WI38 (cell line): ENCODE data around the gene TTLL11.
"Not testable (repeated sequence)": the region's sequence is repeated elsewhere in the genome, so short reads cannot be mapped to it uniquely, and the experiment has no call there.

Experiments
- H3K4me3 ChIP-seq: 2 replicates; pipeline ENCODE4 v1.5.1; 2011; ENCODE audit warnings: low read depth, mild to moderate bottlenecking, control low read depth, low read length
- TF ChIP-seq, protein P1 (sequence below): IDR thresholded peaks from 2 replicates; pipeline ENCODE4 v1.5.1; 2012; ENCODE audit warnings: low read depth, mild to moderate bottlenecking, control low read depth, low read length

TTLL11 gene

GRCh38 chr9:121800376-121800775 lies 292.7 kb downstream of the TTLL11 start:
- no peak overlapping the region for H3K4me3 ChIP-seq
- TF ChIP-seq, protein P1, sequence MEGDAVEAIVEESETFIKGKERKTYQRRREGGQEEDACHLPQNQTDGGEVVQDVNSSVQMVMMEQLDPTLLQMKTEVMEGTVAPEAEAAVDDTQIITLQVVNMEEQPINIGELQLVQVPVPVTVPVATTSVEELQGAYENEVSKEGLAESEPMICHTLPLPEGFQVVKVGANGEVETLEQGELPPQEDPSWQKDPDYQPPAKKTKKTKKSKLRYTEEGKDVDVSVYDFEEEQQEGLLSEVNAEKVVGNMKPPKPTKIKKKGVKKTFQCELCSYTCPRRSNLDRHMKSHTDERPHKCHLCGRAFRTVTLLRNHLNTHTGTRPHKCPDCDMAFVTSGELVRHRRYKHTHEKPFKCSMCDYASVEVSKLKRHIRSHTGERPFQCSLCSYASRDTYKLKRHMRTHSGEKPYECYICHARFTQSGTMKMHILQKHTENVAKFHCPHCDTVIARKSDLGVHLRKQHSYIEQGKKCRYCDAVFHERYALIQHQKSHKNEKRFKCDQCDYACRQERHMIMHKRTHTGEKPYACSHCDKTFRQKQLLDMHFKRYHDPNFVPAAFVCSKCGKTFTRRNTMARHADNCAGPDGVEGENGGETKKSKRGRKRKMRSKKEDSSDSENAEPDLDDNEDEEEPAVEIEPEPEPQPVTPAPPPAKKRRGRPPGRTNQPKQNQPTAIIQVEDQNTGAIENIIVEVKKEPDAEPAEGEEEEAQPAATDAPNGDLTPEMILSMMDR, result no peak

- no peak overlapping the region for H3K4me3 ChIP-seq
- TF ChIP-seq, protein P1, result no peak
Observed at GRCh38 chr9:121798941-121799340, 294.2 kb downstream of the TTLL11 start.

- H3K4me3 ChIP-seq, result no peak overlapping the region
- TF ChIP-seq, protein P1, result no peak
Observed at GRCh38 chr9:121797081-121797480, 296.0 kb downstream of the TTLL11 start.

GRCh38 chr9:121794334-121794733 lies 298.8 kb downstream of the TTLL11 start:
- not testable (repeated sequence) for H3K4me3 ChIP-seq

GRCh38 chr9:121792476-121792875 lies 300.6 kb downstream of the TTLL11 start:
- H3K4me3 ChIP-seq, result not testable (repeated sequence)

DNA sequence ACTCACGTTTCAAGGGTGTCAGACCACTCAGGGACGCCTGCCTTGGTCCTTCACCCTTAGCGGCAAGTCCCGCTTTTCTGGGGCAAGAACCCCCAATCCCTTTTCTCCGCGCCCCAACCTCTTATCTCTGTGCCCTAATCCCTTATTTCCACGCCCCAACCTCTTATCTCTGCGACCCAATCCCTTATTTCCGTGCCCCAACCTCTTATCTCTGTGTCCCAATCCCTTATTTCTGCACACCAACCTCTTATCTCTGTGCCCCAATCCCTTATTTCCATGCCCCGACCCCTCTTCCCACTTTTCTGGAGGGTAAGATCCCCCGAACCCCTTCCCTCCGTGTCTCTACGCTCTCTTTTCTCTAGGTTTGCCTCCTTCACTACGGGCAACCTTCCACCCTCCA lies 302.3 kb downstream of the TTLL11 start:
- TF ChIP-seq, protein P1, result no peak
- no peak overlapping the region for H3K4me3 ChIP-seq

GRCh38 chr9:121788686-121789366 lies 304.3 kb downstream of the TTLL11 start:
- TF ChIP-seq, protein P1, result no peak
- H3K4me3 ChIP-seq, result no peak overlapping the region

DNA sequence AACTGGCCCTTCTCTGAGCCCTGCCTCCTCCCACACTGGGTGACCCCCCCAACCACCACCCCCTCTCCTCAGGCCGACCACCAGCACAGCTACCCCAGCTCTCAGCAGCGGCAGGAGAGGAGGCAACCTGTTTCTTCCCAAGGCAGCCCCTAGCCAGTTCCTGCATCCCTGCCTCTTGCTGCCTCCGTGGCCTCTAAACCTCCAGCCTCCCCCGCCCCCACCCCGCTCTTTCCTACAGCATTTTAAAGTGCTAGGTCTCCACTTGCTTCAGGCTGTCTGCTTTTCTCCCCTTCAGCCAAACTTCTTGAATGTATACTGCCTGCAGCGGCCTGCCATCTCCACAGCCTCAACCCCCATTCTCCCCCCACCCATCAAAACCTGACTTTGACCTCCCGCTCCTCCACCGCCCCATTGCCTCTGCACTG lies 306.1 kb downstream of the TTLL11 start:
- H3K4me3 ChIP-seq, result no peak overlapping the region
- TF ChIP-seq, protein P1, result no peak
